ENCODE measurements around the gene CRACR2B. TPM values are rescaled to one million over a fixed set of nuclear protein-coding genes. Genes with fewer than 3 reads are reported as not detected.

Gene CRACR2B
- total RNA-seq, 1 donor from 2014 or later = 0.57 TPM

- peaks cover 45% of the 10 kb centered on the region for H3K4me1 Mint-ChIP-seq (ENCODE audit: low read depth)
- no peaks in the 10 kb centered on the region for H3K9me3 Mint-ChIP-seq (ENCODE audit: low read depth)
- H3K4me3 Mint-ChIP-seq (ENCODE audit: unreplicated experiment) = peak overlapping the region; percentile 31
- peaks cover 6% of the 10 kb centered on the region for H3K36me3 Mint-ChIP-seq (ENCODE audit: low read depth)
- DNase-seq (ENCODE audit: low spot score) = no peak
- no peak for TF ChIP-seq CTCF (IDR thresholded peaks at IDR 0.05)
- H3K27me3 Mint-ChIP-seq (ENCODE audit: low read depth) = no peaks in the 10 kb centered on the region
- no peak overlapping the region for H3K27ac Mint-ChIP-seq (ENCODE audit: unreplicated experiment)
Measured at GRCh38 chr11:827146-827896, 398 bp upstream of the CRACR2B start.

- Mint-ChIP-seq H3K27me3 (ENCODE audit: low read depth) (no peaks in the 10 kb centered on the region), H3K36me3 (ENCODE audit: low read depth) (peaks cover 6% of the 10 kb centered on the region), H3K27ac (ENCODE audit: unreplicated experiment) (no peak overlapping the region), H3K9me3 (ENCODE audit: low read depth) (no peaks in the 10 kb centered on the region), H3K4me1 (ENCODE audit: low read depth) (peaks cover 46% of the 10 kb centered on the region), H3K4me3 (ENCODE audit: unreplicated experiment) (peak overlapping the region; percentile 22)
- DNase-seq (ENCODE audit: low spot score) = no peak
- TF ChIP-seq CTCF (IDR thresholded peaks at IDR 0.05) = no peak
Measured at GRCh38 chr11:828506-829175, 922 bp downstream of the CRACR2B start.

DNA sequence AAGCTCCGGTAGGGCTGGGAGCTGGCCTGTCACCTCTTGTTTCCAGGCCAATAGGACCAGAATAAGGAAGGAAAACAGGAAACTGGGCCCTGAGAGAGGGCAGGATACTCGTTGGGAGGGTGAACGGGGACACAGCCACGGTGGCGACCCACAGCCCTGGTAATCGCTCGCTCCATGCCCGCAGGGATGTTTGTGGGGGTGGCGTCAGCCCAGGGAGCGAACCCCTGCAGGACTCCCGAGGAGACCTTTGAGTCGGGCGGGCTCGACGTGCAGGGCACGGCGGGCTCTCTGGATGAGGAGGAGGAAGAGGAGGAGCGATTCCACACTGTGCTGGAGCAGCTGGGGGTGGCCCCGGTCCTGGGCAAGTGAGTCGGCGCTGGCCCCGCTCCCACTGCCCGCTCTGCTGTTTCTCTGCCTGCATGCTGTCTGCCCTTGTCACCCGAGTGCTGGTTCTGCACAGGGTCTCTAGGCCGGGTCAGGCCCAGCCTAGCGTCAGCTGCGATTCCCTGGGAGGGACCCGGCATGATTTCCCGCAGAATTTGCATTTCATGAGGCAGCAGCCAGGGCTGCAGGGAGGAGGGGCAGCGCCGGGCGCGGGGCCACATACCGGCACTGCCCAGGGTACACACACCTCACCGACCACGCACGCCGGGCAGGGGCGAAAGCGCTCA, 1.6 kb downstream of the CRACR2B start:
- Mint-ChIP-seq H3K9me3 (ENCODE audit: low read depth) (no peaks in the 10 kb centered on the region), H3K27ac (ENCODE audit: unreplicated experiment) (no peak overlapping the region), H3K4me3 (ENCODE audit: unreplicated experiment) (peak overlapping the region; percentile 25), H3K4me1 (ENCODE audit: low read depth) (peaks cover 52% of the 10 kb centered on the region), H3K36me3 (ENCODE audit: low read depth) (peaks cover 4% of the 10 kb centered on the region), H3K27me3 (ENCODE audit: low read depth) (no peaks in the 10 kb centered on the region)
- TF ChIP-seq CTCF (IDR thresholded peaks at IDR 0.05) = no peak
- no peak for DNase-seq (ENCODE audit: low spot score)

DNA sequence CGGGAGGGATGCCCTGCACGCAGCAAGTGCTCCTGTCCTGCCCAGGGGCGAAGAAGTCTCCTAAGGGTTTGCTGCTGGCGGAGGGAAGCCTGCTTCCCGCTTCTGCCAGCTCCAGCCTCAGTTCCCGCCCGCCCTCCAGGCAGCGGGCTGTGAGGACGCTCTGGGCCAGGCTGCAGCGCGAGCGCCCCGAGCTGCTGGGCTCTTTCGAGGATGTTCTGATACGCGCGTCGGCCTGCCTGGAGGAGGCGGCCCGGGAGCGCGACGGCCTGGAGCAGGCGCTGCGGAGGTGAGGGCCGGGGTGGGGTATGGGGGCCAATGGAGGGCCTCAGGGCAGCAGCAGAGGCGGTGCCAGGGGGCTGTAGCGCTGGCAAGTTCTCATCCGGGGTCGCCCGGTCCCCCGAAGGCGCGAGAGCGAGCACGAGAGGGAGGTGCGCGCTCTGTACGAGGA, 2.2 kb downstream of the CRACR2B start:
- H3K27ac Mint-ChIP-seq (ENCODE audit: unreplicated experiment) = no peak overlapping the region
- no peaks in the 10 kb centered on the region for H3K9me3 Mint-ChIP-seq (ENCODE audit: low read depth)
- H3K27me3 Mint-ChIP-seq (ENCODE audit: low read depth) = no peaks in the 10 kb centered on the region
- DNase-seq (ENCODE audit: low spot score) = no peak
- peak overlapping the region; percentile 25 for H3K4me3 Mint-ChIP-seq (ENCODE audit: unreplicated experiment)
- H3K36me3 Mint-ChIP-seq (ENCODE audit: low read depth) = peaks cover 2% of the 10 kb centered on the region
- TF ChIP-seq CTCF (IDR thresholded peaks at IDR 0.05) = no peak
- peaks cover 56% of the 10 kb centered on the region for H3K4me1 Mint-ChIP-seq (ENCODE audit: low read depth)

All from chondrocyte (in vitro differentiated cells).